Measurements from ENCODE around the gene NPIPA7. TPM values are rescaled to one million over a fixed set of nuclear protein-coding genes. Genes with fewer than 3 reads are reported as not detected.
"Not testable (repeated sequence)": the region's sequence is repeated elsewhere in the genome, so short reads cannot be mapped to it uniquely, and the experiment has no call there.

NPIPA7 gene
- total RNA-seq, 1 donor from 2014 or later, result 6.0 TPM

GRCh38 chr16:16371136-16371735 is 7.7 kb upstream of the NPIPA7 start:
- peak; percentile 21 for DNase-seq (ENCODE audit: low spot score)
- not testable (repeated sequence) for H3K27me3 Mint-ChIP-seq (ENCODE audit: low read depth); H3K4me3 Mint-ChIP-seq (ENCODE audit: unreplicated experiment); H3K9me3 Mint-ChIP-seq (ENCODE audit: low read depth); H3K4me1 Mint-ChIP-seq (ENCODE audit: low read depth); H3K36me3 Mint-ChIP-seq (ENCODE audit: low read depth); H3K27ac Mint-ChIP-seq (ENCODE audit: unreplicated experiment)

GRCh38 chr16:16374192-16374591 is 4.7 kb upstream of the NPIPA7 start:
- not testable (repeated sequence) for H3K36me3 Mint-ChIP-seq (ENCODE audit: low read depth); H3K4me3 Mint-ChIP-seq (ENCODE audit: unreplicated experiment); H3K9me3 Mint-ChIP-seq (ENCODE audit: low read depth); H3K4me1 Mint-ChIP-seq (ENCODE audit: low read depth); H3K27me3 Mint-ChIP-seq (ENCODE audit: low read depth); H3K27ac Mint-ChIP-seq (ENCODE audit: unreplicated experiment)
- peak; percentile 25 for DNase-seq (ENCODE audit: low spot score)

- H3K4me1 Mint-ChIP-seq (ENCODE audit: low read depth); H3K4me3 Mint-ChIP-seq (ENCODE audit: unreplicated experiment); H3K9me3 Mint-ChIP-seq (ENCODE audit: low read depth): not testable (repeated sequence)
Measured at GRCh38 chr16:16399685-16400084, 20.7 kb downstream of the NPIPA7 start.

GRCh38 chr16:16402333-16402732 is 23.4 kb downstream of the NPIPA7 start:
- not testable (repeated sequence) for H3K4me1 Mint-ChIP-seq (ENCODE audit: low read depth); DNase-seq (ENCODE audit: low spot score); H3K27me3 Mint-ChIP-seq (ENCODE audit: low read depth); H3K4me3 Mint-ChIP-seq (ENCODE audit: unreplicated experiment); H3K27ac Mint-ChIP-seq (ENCODE audit: unreplicated experiment); H3K36me3 Mint-ChIP-seq (ENCODE audit: low read depth); H3K9me3 Mint-ChIP-seq (ENCODE audit: low read depth)

More at GRCh38 chr16:16399685-16400084, 20.7 kb downstream of the NPIPA7 start:
- H3K36me3 Mint-ChIP-seq (ENCODE audit: low read depth); DNase-seq (ENCODE audit: low spot score); H3K27me3 Mint-ChIP-seq (ENCODE audit: low read depth); H3K27ac Mint-ChIP-seq (ENCODE audit: unreplicated experiment): not testable (repeated sequence)

GRCh38 chr16:16404283-16404682 is 25.3 kb downstream of the NPIPA7 start:
- not testable (repeated sequence) for DNase-seq (ENCODE audit: low spot score); H3K4me3 Mint-ChIP-seq (ENCODE audit: unreplicated experiment); H3K27ac Mint-ChIP-seq (ENCODE audit: unreplicated experiment); H3K27me3 Mint-ChIP-seq (ENCODE audit: low read depth); H3K36me3 Mint-ChIP-seq (ENCODE audit: low read depth); H3K4me1 Mint-ChIP-seq (ENCODE audit: low read depth); H3K9me3 Mint-ChIP-seq (ENCODE audit: low read depth)

GRCh38 chr16:16405421-16405820 is 26.5 kb downstream of the NPIPA7 start:
- H3K4me1 Mint-ChIP-seq (ENCODE audit: low read depth); DNase-seq (ENCODE audit: low spot score); H3K9me3 Mint-ChIP-seq (ENCODE audit: low read depth); H3K27me3 Mint-ChIP-seq (ENCODE audit: low read depth); H3K36me3 Mint-ChIP-seq (ENCODE audit: low read depth); H3K4me3 Mint-ChIP-seq (ENCODE audit: unreplicated experiment); H3K27ac Mint-ChIP-seq (ENCODE audit: unreplicated experiment): not testable (repeated sequence)

- not testable (repeated sequence) for DNase-seq (ENCODE audit: low spot score); H3K27ac Mint-ChIP-seq (ENCODE audit: unreplicated experiment); H3K4me3 Mint-ChIP-seq (ENCODE audit: unreplicated experiment); H3K4me1 Mint-ChIP-seq (ENCODE audit: low read depth); H3K36me3 Mint-ChIP-seq (ENCODE audit: low read depth); H3K9me3 Mint-ChIP-seq (ENCODE audit: low read depth); H3K27me3 Mint-ChIP-seq (ENCODE audit: low read depth)
Measured at GRCh38 chr16:16408430-16408829, 29.5 kb downstream of the NPIPA7 start.

- not testable (repeated sequence) for H3K4me3 Mint-ChIP-seq (ENCODE audit: unreplicated experiment); H3K27ac Mint-ChIP-seq (ENCODE audit: unreplicated experiment); H3K9me3 Mint-ChIP-seq (ENCODE audit: low read depth); DNase-seq (ENCODE audit: low spot score); H3K27me3 Mint-ChIP-seq (ENCODE audit: low read depth); H3K36me3 Mint-ChIP-seq (ENCODE audit: low read depth); H3K4me1 Mint-ChIP-seq (ENCODE audit: low read depth)
Measured at GRCh38 chr16:16413773-16414172, 34.8 kb downstream of the NPIPA7 start.

- H3K4me3 Mint-ChIP-seq (ENCODE audit: unreplicated experiment); DNase-seq (ENCODE audit: low spot score); H3K4me1 Mint-ChIP-seq (ENCODE audit: low read depth); H3K36me3 Mint-ChIP-seq (ENCODE audit: low read depth); H3K27me3 Mint-ChIP-seq (ENCODE audit: low read depth); H3K9me3 Mint-ChIP-seq (ENCODE audit: low read depth); H3K27ac Mint-ChIP-seq (ENCODE audit: unreplicated experiment): not testable (repeated sequence)
Measured at GRCh38 chr16:16417071-16417470, 38.1 kb downstream of the NPIPA7 start.

- H3K36me3 Mint-ChIP-seq (ENCODE audit: low read depth), result not testable (repeated sequence)
Measured at GRCh38 chr16:16417914-16418544, 39.1 kb downstream of the NPIPA7 start.

GRCh38 chr16:16420515-16420914 is 41.6 kb downstream of the NPIPA7 start:
- H3K27ac Mint-ChIP-seq (ENCODE audit: unreplicated experiment); H3K27me3 Mint-ChIP-seq (ENCODE audit: low read depth); H3K4me3 Mint-ChIP-seq (ENCODE audit: unreplicated experiment); H3K9me3 Mint-ChIP-seq (ENCODE audit: low read depth); DNase-seq (ENCODE audit: low spot score); H3K36me3 Mint-ChIP-seq (ENCODE audit: low read depth); H3K4me1 Mint-ChIP-seq (ENCODE audit: low read depth): not testable (repeated sequence)

More at GRCh38 chr16:16417914-16418544, 39.1 kb downstream of the NPIPA7 start:
- not testable (repeated sequence) for H3K27me3 Mint-ChIP-seq (ENCODE audit: low read depth); DNase-seq (ENCODE audit: low spot score); H3K9me3 Mint-ChIP-seq (ENCODE audit: low read depth); H3K4me1 Mint-ChIP-seq (ENCODE audit: low read depth); H3K27ac Mint-ChIP-seq (ENCODE audit: unreplicated experiment); H3K4me3 Mint-ChIP-seq (ENCODE audit: unreplicated experiment)

- DNase-seq (ENCODE audit: low spot score); H3K27me3 Mint-ChIP-seq (ENCODE audit: low read depth); H3K4me1 Mint-ChIP-seq (ENCODE audit: low read depth); H3K9me3 Mint-ChIP-seq (ENCODE audit: low read depth); H3K36me3 Mint-ChIP-seq (ENCODE audit: low read depth); H3K27ac Mint-ChIP-seq (ENCODE audit: unreplicated experiment); H3K4me3 Mint-ChIP-seq (ENCODE audit: unreplicated experiment): not testable (repeated sequence)
Measured at GRCh38 chr16:16425146-16425545, 46.2 kb downstream of the NPIPA7 start.

- not testable (repeated sequence) for H3K4me1 Mint-ChIP-seq (ENCODE audit: low read depth); H3K4me3 Mint-ChIP-seq (ENCODE audit: unreplicated experiment); H3K36me3 Mint-ChIP-seq (ENCODE audit: low read depth); H3K27ac Mint-ChIP-seq (ENCODE audit: unreplicated experiment); H3K27me3 Mint-ChIP-seq (ENCODE audit: low read depth); DNase-seq (ENCODE audit: low spot score); H3K9me3 Mint-ChIP-seq (ENCODE audit: low read depth)
Measured at GRCh38 chr16:16431135-16431534, 52.2 kb downstream of the NPIPA7 start.

All from chondrocyte (in vitro differentiated cells).